ENCODE data around the gene PEAK1. TPM values are rescaled to one million over a fixed set of nuclear protein-coding genes. Genes with fewer than 3 reads are reported as not detected.

The PEAK1 gene
- total RNA-seq, 1 experiment from 2014 or later, result 18.4 TPM

DNA sequence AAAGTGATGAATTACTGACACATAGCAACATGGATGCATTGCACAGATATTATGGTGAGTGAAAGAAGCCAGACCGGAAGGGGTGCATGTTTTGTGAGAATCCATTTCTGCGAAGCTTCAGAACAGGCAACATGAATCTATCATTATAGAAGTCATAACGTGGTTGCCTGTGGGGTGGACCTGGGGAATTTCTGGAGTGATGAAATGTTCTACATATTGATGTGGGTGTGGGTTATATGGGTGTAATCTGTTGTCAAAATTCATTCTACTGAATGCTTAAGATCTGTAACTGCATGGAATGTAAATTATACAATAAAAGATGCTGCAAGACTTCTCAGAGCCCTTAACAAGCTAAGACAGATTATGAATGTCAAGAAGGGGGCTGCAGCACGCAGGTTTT lies 323.8 kb downstream of the PEAK1 start:
- peaks cover 5% of the 10 kb centered on the region for H3K4me1 ChIP-seq
- Mint-ChIP-seq H3K9me3 (ENCODE audit: unreplicated experiment) (no peaks in the 10 kb centered on the region), H3K27ac (ENCODE audit: unreplicated experiment) (no peak overlapping the region), H3K4me3 (ENCODE audit: unreplicated experiment) (no peak overlapping the region), H3K36me3 (ENCODE audit: insufficient read depth, unreplicated experiment) (no peaks in the 10 kb centered on the region), H3K27me3 (ENCODE audit: insufficient read depth, unreplicated experiment) (no peaks in the 10 kb centered on the region), H3K4me1 (ENCODE audit: low read depth, unreplicated experiment) (peaks cover 6% of the 10 kb centered on the region)
- TF ChIP-seq, protein P1, sequence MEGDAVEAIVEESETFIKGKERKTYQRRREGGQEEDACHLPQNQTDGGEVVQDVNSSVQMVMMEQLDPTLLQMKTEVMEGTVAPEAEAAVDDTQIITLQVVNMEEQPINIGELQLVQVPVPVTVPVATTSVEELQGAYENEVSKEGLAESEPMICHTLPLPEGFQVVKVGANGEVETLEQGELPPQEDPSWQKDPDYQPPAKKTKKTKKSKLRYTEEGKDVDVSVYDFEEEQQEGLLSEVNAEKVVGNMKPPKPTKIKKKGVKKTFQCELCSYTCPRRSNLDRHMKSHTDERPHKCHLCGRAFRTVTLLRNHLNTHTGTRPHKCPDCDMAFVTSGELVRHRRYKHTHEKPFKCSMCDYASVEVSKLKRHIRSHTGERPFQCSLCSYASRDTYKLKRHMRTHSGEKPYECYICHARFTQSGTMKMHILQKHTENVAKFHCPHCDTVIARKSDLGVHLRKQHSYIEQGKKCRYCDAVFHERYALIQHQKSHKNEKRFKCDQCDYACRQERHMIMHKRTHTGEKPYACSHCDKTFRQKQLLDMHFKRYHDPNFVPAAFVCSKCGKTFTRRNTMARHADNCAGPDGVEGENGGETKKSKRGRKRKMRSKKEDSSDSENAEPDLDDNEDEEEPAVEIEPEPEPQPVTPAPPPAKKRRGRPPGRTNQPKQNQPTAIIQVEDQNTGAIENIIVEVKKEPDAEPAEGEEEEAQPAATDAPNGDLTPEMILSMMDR (IDR thresholded peaks at IDR 0.05; ENCODE audit: insufficient read depth in 1 of 2, low read depth in 1 of 2, low read length in 1 of 2, severe bottlenecking in 1 of 2, unreplicated experiment in 1 of 2), result no peak
- no peak for DNase-seq
- no peaks in the 10 kb centered on the region for H3K27me3 ChIP-seq (replicated peaks; ENCODE audit: control insufficient read depth, insufficient read depth, low read length)
- no peaks in the 10 kb centered on the region for H3K36me3 ChIP-seq (ENCODE audit: control insufficient read depth, insufficient read depth, low read length)
- no TSS peak for BruUV-seq (replicated peaks)
- no peaks in the 10 kb centered on the region for H3K9me3 ChIP-seq
- no peak overlapping the region for H3K4me3 ChIP-seq (ENCODE audit: low read depth, low read length)
- intact Hi-C loops (cut with micrococcal nuclease; ENCODE audit: unreplicated experiment), result no loop called here
- ChIA-PET POLR2A (no interaction called here), CTCF (no interaction called here)

DNA sequence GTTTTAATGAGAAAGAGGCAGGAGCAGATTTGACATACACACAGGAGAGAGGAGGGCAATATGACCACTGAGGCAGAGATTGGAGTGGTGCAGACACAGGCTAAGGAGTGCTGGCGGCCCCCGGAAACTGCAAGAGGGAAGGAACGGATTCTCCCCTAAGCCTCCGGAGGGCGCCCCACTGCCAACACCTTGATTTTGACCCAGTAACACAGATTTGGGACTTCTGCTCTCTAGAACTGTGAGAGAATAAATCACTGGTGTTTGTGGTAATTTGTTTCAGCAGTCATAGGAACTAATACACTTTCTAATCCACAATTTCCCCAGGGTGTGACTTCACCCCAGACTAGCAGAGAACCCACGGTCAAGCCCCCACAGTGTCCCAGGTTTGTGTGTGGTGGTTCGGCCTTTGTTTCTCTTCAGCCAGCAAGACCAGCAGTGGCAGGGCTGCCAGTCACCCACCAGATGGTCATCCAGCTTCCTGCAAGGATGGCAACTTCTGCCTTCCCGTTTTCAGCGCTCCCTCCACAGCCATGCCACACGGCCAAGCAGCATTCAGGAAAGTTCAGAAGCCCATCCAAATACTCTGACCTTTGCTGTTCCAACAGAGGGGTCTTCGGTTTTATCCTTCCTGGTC lies 325.4 kb downstream of the PEAK1 start:
- H3K9me3 ChIP-seq, result no peaks in the 10 kb centered on the region
- H3K36me3 ChIP-seq (ENCODE audit: control insufficient read depth, insufficient read depth, low read length), result no peaks in the 10 kb centered on the region
- Mint-ChIP-seq H3K4me1 (ENCODE audit: low read depth, unreplicated experiment) (peaks cover 2% of the 10 kb centered on the region), H3K27ac (ENCODE audit: unreplicated experiment) (no peak overlapping the region), H3K36me3 (ENCODE audit: insufficient read depth, unreplicated experiment) (no peaks in the 10 kb centered on the region), H3K9me3 (ENCODE audit: unreplicated experiment) (no peaks in the 10 kb centered on the region), H3K27me3 (ENCODE audit: insufficient read depth, unreplicated experiment) (no peaks in the 10 kb centered on the region), H3K4me3 (ENCODE audit: unreplicated experiment) (no peak overlapping the region)
- intact Hi-C loops (cut with micrococcal nuclease; ENCODE audit: unreplicated experiment), result no loop called here
- H3K4me3 ChIP-seq (ENCODE audit: low read depth, low read length), result no peak overlapping the region
- no TSS peak for BruUV-seq (replicated peaks)
- TF ChIP-seq, protein P1 (IDR thresholded peaks at IDR 0.05; ENCODE audit: insufficient read depth in 1 of 2, low read depth in 1 of 2, low read length in 1 of 2, severe bottlenecking in 1 of 2, unreplicated experiment in 1 of 2), result peak in 1 of 2 experiments; percentile 29
- H3K27me3 ChIP-seq (replicated peaks; ENCODE audit: control insufficient read depth, insufficient read depth, low read length), result no peaks in the 10 kb centered on the region
- ChIA-PET CTCF (no interaction called here), POLR2A (interaction anchor here (0.6 kb wide), 1 partner anchor 327 kb away, joined by 4 read pairs; no protein-coding TSS in a partner anchor)
- DNase-seq, result no peak
- H3K4me1 ChIP-seq, result no peaks in the 10 kb centered on the region

DNA sequence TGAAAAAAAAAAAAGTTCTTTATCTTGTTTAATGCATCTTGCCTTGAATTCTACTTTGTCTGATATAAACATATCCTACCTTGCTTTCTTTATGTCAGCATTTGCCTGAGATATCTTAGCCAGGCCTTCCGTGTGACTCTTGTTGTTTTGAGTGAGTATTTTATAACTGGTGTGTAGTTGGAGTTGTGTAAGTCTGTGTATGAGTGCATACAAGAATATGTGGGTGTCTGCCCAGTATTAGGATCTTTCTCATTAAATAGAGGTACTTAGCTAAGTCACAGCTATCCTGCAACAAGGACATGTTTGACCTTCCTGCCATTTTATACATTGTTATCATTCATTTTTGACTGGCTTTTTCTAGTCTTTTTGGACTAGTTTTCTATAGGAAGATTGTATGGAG lies 326.5 kb downstream of the PEAK1 start:
- H3K36me3 ChIP-seq (ENCODE audit: control insufficient read depth, insufficient read depth, low read length), result no peaks in the 10 kb centered on the region
- Mint-ChIP-seq H3K36me3 (ENCODE audit: insufficient read depth, unreplicated experiment) (no peaks in the 10 kb centered on the region), H3K4me3 (ENCODE audit: unreplicated experiment) (no peak overlapping the region), H3K4me1 (ENCODE audit: low read depth, unreplicated experiment) (no peaks in the 10 kb centered on the region), H3K9me3 (ENCODE audit: unreplicated experiment) (no peaks in the 10 kb centered on the region), H3K27ac (ENCODE audit: unreplicated experiment) (no peak overlapping the region), H3K27me3 (ENCODE audit: insufficient read depth, unreplicated experiment) (no peaks in the 10 kb centered on the region)
- BruUV-seq (replicated peaks), result no TSS peak
- ChIA-PET CTCF (interaction anchor here (1.0 kb wide), 1 partner anchor 14 kb away, joined by 3 read pairs; no protein-coding TSS in a partner anchor), POLR2A (interaction anchor here (0.7 kb wide), 1 partner anchor 8 kb away, joined by 14 read pairs; no protein-coding TSS in a partner anchor)
- H3K9me3 ChIP-seq, result no peaks in the 10 kb centered on the region
- intact Hi-C loops (cut with micrococcal nuclease; ENCODE audit: unreplicated experiment), result no loop called here
- no peak overlapping the region for H3K4me3 ChIP-seq (ENCODE audit: low read depth, low read length)
- H3K4me1 ChIP-seq, result no peaks in the 10 kb centered on the region
- TF ChIP-seq, protein P1 (IDR thresholded peaks at IDR 0.05; ENCODE audit: insufficient read depth in 1 of 2, low read depth in 1 of 2, low read length in 1 of 2, severe bottlenecking in 1 of 2, unreplicated experiment in 1 of 2), result no peak
- no peaks in the 10 kb centered on the region for H3K27me3 ChIP-seq (replicated peaks; ENCODE audit: control insufficient read depth, insufficient read depth, low read length)
- DNase-seq, result no peak
